GM21526 (cell line): ENCODE measurements around the gene DPRX.

Source experiments
- ATAC-seq: cut with Tn5 transposase; IDR thresholded peaks from one replicate; pipeline ENCODE4 v1.9.1; 2021; ENCODE audit warnings: moderate library complexity; ENCODE audit not compliant: unreplicated experiment, low FRiP score

The DPRX gene, protein sequence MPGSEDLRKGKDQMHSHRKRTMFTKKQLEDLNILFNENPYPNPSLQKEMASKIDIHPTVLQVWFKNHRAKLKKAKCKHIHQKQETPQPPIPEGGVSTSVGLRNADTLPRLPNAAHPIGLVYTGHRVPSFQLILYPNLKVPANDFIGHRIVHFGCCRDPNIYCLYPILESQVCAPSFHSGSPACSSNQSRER

DNA sequence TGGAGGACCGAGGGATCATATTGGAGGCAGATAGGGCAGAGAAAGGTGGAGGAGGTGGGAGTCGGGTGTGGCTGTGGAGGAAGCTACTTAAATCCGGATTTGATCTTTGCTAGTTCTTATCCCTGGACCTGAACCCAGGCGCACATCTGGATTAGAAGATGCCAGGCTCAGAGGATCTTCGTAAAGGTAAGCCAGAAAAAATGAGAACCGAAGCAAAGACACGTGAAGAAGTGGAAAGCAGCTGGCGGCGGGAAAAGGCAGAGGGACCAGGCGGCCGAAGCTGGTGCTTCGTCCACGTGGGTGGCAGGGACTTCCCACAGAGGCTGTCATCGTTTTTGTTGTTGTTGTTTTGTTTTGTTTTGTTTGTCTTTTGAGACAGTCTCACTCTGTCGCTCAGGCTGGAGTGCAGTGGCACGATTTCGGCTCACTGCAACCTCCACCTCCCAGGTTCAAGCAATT is at the start of gene DPRX:
TSS of gene DPRX (plus strand) at position 51 of the 459 bp plus-strand sequence. CDS start at position 159, 108 bp downstream.
- ATAC-seq, result no peak

DNA sequence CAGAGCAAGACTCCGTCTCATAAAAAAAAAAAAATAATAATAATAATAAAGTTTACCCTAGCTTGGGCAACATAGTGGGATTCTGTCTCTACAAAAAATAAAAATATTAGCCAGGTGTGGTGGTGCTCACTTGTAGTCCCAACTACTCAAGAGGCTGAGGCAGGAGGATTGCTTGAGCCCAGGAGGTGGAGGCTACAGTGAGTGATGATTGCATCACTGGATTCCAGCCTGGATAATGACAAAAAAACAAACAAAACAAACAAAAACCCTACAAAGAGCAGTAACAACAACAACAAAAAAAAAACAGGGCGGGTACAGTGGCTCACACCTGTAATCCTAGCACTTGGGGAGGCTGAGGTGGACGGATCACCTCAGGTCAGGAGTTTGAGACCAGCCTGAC is 48.6 kb upstream of the DPRX start:
- no peak for ATAC-seq

DNA sequence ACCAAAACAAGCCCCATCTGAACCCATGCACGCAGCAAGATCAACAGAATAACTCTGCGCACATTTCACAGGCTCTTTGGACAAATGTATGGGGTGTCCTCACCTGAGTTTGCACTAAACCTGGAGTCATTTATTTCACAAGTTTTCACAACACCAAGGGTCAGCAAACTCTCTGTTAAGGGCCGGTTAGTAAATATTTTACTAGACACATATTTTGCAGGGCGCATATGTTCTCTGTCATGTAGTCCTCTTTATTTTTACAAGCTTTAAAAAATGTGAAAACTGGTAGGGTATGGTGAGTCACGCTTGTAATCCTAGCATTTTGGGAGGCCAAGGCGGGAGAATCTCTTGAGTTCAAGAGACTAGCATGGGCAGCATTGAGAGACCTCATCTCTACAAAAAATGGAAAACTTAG is 45.5 kb upstream of the DPRX start:
- no peak for ATAC-seq

DNA sequence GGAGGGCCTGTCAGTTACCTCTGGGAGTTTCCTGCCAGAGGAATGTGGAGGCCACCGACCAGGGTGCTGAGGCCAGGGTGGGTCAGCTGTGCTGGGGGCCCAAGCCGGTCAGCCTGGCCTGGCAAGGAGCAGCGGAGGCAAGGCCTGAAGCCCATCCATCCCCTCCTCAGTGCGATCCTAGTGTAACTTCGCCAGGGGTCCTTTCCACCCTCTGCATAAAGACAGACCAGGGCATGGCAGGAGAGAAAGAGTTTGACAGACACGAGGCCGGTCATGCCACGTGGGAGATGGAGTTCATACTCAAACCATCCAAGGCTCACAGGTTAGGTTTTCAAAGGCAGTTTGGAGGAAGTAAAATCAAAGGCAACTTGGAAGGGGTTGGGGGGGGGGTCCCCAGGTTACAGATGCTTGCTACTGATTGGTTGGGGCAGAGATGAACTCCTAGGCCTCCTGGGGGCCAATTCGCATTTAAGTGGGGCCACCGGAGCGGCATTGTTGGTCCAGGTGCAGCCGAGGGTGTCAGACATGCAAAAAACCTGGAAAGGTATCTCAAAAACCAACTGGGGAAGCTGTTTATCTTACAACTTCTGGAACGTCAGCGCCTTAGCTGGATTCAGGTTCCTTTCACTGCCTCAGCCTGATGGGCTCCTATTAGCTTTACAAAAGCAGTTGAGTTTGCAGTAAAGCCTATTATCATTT is 36.8 kb upstream of the DPRX start:
- ATAC-seq, result no peak

DNA sequence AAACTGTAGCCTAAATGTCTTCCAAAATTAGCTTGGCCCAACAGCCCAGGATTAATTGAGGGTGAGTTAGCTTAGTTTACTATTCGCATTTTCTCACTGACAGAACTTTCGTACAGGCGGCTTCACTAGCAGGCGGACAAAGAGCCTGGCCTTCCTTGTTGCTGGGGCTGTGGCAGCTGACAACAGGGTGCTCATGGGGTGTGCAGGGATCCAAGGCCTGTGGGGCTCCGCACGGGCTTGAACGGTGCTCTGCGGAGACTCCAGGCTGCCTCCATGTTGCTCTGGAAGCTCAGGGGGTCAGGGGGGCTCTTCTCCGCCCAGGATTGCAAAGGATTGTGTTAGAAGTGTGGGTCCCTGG is 36.3 kb upstream of the DPRX start:
- no peak for ATAC-seq

DNA sequence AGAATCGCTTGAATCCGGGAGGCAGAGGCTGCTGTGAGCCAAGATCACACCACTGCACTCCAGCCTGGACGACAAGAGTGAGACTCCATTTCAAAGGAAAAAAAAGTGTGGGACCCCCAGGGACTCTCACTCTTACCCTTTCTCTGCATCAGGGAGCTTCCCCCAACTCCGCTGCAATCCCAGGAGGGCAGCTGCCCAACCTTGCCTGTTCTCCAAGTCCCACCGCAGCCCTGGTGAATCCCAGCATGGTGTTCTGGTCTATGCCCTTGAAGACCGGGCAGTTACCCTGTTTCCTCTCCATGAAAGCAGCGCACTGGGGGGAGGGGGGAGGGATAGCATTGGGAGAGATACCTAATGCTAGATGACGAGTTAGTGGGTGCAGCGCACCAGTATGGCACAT is 35.7 kb upstream of the DPRX start:
- ATAC-seq, result no peak

DNA sequence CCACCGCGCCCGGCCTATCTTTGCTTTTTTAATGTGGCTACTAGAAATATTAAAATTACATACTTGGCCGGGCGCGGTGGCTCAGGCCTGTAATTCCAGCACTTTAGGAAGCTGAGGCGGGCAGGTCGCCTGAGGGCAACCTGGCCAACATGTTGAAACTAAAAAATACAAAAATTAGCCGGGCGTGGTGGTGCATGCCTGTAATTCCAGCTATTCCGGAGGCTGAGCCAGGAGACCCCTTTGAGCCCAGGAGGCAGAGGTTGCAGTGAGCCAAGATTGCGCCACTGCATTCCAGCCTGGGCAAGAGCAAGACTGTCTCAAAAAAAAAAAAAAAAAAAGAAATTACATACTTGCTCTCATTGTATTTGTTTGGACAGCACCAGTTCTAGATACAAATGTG is 34.8 kb upstream of the DPRX start:
- ATAC-seq, result no peak

DNA sequence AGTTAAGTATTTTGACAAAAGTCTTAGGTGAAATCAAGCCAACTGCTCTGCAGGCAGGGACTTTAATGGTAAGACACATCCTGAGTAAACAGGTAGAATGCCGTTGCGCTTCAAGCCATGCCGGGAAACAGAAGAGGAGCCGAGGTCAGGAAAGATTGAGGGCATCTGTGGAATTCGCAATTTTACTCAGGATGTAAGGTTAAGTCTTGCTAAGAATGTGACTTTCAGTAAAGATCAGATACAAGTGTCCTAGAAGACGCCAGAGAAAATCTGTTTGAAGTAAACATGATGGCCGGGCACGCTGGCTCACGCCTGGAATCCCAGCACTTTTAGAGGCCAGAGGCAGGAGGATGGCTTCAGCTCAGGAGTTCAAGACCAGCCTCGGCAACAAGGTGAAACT is 33.4 kb upstream of the DPRX start:
- no peak for ATAC-seq

DNA sequence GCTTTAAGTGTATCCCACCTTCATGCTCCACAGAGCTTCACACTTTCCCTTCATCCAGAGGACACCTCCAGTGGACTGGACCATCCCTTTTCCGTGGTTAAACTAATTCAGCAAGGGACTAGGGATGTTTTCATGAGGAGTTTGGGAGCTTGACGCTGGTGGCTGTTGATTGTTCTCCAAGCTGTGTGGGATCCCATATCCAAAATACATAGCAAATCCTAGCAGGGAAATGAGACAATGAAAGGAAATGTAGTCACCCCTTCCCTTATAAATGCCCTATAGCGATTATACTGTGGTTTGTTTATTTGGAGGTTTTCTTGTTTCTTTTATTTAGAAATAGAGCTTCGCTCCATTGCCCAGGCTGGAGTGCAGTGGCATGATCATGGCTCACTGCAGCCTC is 31.6 kb upstream of the DPRX start:
- no peak for ATAC-seq

DNA sequence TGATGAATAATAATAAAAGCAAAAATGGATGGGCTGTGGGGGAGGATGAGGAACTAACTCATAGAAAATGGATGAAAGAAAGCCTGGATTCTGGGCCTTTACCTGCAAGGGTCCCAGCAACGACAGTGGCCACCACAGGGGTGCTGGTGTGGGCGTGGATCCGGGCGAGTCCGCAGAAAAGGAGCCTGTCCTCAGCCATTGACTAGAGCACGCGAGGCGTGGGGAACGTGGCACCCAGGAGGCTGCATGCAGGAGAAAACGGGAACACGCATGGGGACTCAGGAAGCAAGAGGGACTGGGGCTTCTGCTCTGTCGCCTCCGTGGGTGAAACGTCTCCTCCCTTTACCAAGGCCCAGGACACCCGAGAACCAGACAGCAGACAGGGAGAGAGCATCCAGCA is 25.8 kb upstream of the DPRX start:
- no peak for ATAC-seq

DNA sequence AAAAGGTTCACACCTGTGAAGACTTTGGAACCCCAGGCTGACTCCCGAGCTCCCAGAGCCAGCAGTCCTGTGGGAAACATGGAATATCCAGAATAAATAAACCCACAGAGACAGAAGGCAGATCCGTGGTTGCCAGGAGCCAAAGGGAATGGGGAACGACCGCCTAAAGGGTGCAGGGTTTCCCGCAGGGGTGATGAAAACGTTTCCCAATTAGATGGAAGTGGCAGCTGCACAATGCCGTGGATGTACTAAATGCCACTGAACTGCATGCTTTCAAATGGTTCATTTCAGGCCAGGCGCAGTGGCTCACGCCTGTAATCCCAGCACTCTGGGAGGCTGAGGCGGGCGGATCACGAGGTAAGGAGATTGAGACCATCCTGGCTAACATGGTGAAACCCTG is 23.4 kb upstream of the DPRX start:
- ATAC-seq, result no peak

DNA sequence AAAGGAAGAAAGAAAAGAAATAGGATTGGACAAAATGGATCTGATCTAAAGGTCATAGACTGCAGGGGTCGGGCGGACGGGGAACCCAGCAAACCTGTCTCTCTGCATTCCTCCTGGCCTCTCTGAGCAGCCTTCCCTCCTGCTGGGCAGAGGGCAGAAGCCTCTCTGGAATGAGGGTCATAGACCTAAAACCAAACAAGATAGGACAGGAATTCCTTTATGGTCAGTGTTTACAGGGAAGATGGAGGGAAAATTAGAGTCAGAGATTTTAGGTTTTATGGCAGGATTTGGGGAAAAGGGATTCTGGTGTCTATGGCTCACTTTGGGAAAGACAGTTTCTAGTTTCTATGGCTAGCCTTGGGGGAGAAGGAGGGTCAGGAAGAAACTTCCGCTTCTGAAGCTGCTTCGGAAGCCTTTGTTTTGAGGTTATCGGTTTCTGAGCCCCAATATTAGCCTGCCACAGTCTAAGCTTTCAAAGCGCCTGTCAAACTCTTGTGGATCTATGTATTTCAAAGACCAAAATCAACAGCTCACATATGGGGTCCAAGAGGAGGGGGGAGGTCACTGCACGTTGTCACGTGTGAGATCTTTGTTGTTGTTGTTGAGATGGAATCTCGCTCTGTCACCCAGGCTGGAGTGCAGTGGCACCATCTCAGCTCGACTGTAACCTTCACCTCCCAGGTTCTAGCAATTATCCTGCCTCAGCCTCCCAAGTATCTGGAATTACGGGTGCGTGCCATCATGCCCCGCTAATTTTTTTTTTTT is 18.9 kb upstream of the DPRX start:
- no peak for ATAC-seq

DNA sequence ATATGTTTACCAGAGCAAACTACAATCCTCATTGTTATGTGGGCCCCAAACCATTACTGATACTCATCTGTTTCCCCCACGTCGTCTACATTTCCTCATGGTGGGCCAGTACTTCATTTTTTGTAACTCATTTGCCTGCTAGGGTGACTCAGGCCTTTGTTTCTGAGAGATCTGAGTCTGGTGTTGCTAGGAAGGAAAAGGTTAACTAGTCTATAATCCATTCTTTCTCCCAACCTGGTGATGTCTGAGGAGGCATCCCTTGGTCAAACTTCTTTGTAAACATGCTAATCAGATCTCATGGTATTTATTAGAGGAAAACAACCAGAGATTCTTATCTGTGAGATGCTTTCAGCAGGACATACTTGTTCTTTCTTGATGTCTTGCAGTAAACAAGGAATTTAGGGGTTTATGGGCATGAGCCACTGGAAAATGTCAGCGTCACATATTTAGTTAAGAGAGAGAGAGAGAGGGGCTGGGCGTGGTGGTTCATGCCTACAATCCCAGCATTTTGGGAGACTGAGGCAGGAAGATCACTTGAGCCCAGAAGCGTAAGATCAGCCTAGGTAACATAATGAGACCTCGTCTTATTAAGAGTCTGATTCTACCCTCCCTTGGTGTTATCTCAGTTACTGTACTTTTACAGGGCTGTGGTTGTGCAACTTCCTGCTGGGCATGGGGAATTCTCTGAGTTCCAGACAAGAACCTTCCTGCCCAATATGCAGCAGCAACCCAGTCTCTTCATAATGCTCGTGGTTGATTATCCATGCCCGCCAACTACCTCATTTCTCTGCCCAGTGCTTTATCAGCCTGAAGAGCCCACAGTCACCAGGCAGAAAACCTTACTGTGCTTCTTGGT is 9.7 kb upstream of the DPRX start:
- ATAC-seq, result no peak

DNA sequence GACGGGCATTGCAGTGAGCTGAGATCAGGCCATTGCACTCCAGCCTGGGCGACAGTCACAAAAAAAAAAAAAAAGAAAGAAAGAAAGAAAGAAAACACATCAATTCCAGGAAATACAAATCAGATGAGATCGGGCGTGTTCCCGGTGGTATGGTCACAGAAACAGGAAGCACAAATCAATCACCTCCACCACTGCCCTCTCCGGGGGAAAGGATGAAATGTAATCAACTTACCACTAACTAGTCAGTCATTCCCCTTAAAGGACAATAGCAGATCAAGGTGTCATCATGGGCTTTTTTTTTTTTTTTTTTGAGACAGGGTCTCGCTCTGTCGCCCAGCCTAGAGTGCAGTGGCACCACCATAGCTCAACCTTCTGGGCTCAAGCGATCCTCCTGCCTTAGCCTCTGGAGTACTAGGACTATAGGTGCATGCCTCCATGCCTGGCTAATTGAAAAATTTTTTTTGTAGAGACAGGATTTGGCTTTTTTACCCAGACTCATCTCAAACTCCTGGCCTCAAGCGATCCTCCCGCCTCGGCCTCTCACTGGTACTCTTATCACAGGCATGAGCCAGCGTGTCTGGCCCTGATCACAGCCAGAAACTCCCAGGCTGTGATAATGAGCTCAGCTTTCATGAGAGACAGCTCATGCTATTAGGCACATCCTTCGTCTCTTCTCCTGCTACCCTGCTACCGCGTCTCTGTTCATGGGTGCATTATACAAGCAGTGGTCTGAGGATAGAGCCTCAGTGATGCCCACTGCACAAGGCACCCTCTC is 6.8 kb upstream of the DPRX start:
- no peak for ATAC-seq

DNA sequence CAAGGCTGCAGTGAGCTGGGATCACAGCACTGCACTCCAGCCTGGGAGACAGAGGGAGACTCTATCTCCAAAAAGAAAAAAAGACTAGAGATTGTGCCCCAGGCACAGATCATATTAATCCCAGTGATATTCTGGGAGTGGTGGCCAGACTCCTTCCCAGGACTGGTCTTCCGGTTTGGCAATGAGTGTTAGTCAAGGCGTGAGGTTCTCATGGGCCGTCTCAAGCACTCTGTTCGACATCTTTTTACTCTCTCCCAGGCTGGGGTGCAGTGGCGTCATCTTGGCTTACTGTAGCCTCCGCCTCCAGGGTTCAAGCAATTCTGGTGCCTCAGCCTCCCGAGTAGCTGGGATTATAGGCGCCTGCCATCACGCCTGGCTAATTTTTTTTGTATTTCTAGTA is 5.3 kb upstream of the DPRX start:
- no peak for ATAC-seq

DNA sequence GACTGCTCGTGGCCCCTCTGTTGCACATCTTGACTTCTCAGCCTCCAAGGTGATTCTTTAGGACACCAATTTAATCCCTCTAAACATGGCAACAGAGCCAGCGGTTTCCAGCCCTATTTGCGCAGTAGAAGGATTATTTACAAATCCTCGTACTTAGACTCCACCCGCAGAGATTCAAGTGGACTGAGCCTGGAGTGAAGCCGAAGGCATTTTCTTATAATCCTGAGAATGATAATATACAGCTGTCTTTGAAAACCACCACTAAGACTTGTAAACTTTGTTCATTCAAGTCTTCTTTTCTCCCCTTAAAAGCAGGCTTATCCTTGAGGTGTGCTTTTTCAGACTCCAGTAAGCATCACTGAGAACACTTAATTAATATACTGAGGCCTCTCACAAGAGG is 4.8 kb upstream of the DPRX start:
- no peak for ATAC-seq

DNA sequence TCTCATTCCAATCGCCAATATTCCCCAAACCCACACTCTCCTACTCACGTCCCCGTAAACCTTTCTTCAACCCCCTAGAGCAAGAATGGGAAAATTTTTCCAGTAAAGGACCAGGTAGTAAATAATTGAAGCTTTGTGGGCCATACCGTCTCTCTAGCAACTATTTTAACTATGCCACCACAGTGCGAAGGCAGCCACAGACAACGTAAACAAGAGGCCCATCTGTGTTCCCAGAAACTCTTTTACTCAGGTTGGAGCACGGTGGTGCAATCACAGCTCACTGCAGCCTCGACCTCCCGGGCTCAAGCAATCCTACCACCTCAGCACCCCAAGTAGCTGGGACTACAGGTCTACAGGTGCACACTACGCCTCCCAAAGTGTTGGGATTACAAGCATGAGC is 3.0 kb downstream of the DPRX start:
- no peak for ATAC-seq

DNA sequence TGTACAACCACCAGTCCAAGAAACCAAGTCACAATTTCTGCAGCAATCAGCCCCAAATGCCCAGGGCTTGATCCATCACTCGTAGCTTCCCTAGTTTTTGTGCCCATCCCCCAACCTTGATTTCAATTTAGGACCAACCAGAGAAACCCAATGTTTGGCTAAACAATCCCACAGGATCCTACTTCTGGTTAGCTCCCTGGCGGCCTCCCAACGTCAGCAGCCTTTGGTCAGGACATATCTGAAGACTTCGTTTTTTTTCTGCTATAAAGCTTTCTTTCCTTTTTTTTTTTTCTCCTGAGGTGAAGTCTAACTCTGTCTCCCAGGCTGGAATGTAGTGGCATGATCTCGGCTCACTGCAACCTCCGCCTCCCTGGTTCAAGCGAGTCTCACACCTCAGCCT is 7.7 kb downstream of the DPRX start:
- ATAC-seq, result no peak

DNA sequence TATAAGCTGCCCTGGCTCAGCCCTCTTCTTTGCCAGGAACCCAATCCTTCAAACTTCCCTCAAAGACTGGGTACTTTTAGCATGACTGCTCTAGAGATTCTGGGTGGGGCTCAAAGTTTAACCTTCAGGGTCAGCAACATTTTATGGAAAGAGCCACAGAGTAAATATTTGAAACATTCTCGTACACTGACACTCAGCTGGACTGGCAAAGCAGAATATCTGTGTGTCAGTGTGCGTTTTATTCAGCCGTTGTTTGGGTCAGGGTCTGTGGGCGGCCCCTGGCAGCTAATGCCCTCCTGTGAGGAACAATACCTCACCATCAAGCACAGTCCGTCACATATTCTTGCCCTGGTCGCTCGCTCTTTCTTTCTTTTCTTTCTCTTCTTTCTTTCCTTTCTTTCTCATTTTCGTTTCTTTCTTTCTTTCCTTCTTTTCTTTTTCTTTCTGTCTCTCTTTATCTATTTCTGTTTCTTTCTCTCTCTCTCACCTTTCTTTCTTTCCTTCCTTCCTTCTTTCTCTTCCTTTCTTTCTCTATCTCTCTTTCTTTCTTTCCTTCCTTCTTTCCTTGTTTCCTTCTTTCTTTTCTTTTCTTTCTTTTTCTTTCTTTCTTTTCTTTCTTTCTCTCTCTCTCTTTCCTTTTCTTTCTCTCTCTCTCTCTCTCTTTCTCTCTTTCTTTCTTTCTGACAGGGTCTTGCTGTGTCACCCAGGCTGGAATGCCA is 10.7 kb downstream of the DPRX start:
- ATAC-seq, result no peak
